KOPT-K1 (cell line): ENCODE results near the gene AKAP13.
"Not testable (repeated sequence)": the region's sequence is repeated elsewhere in the genome, so short reads cannot be mapped to it uniquely, and the experiment has no call there.

Experiments
- H3K27ac ChIP-seq: fragments of 200-600 bp; sonication (generic); 2 replicates; pipeline ENCODE4 v1.5.1; 2016; ENCODE audit warnings: antibody characterized with exemption, mild to moderate bottlenecking, low read depth, low read length; ENCODE audit not compliant: poor library complexity, severe bottlenecking
- H3K36me3 ChIP-seq: fragments of 200-600 bp; sonication (generic); 2 replicates; pipeline ENCODE4 v1.5.1; 2017; ENCODE audit warnings: antibody characterized with exemption, mild to moderate bottlenecking, low read length, moderate library complexity; ENCODE audit not compliant: insufficient read depth
- H3K9me3 ChIP-seq: fragments of 200-600 bp; sonication (generic); 2 replicates; pipeline ENCODE4 v1.5.1; 2017; ENCODE audit warnings: antibody characterized with exemption, low read length, mild to moderate bottlenecking; ENCODE audit not compliant: insufficient read depth, poor library complexity, severe bottlenecking

Gene AKAP13

GRCh38 chr15:85793641-85794597 is 413.5 kb downstream of the AKAP13 start:
- Histone ChIP-seq H3K9me3 (no peaks in the 10 kb centered on the region), H3K27ac (peak overlapping the region; percentile 57), H3K36me3 (no peaks in the 10 kb centered on the region)

- Histone ChIP-seq H3K9me3 (no peaks in the 10 kb centered on the region), H3K36me3 (no peaks in the 10 kb centered on the region), H3K27ac (peak within 1 kb of the TSS; percentile 57)
These were observed 414.4 kb downstream of the AKAP13 start, which contains the start of gene KLHL25 for GRCh38 chr15:85794598-85795336. Gene KLHL25, minus strand, starts transcription at chr15:85794925. Its CDS starts 25,115 bp downstream, at chr15:85769810.

GRCh38 chr15:85795337-85796305 is 415.2 kb downstream of the AKAP13 start:
- H3K9me3 ChIP-seq: no peaks in the 10 kb centered on the region
- H3K27ac ChIP-seq: no peak overlapping the region
- H3K36me3 ChIP-seq: no peaks in the 10 kb centered on the region

GRCh38 chr15:85796371-85796770 is 416.0 kb downstream of the AKAP13 start:
- not testable (repeated sequence) for H3K36me3 ChIP-seq, H3K27ac ChIP-seq, H3K9me3 ChIP-seq
